GM12878 (cell line): Measurements from ENCODE around the gene HSPA1B.

Experiments
- ATF7 ChIP-seq: fragments of 450-650 bp; IDR thresholded peaks from 2 replicates; pipeline ENCODE4 v1.6.1; 2016; ENCODE audit warnings: low read depth, mild to moderate bottlenecking
- BCL11A ChIP-seq: IDR thresholded peaks from 2 replicates; pipeline ENCODE4 v1.6.1; 2011; ENCODE audit warnings: low read depth, low read length
- POLR2A ChIP-seq: IDR thresholded peaks from 2 replicates; pipeline ENCODE4 v1.6.1; 2011; ENCODE audit warnings: low read depth, mild to moderate bottlenecking, low read length
- RFX5 ChIP-seq: IDR thresholded peaks from 2 replicates; pipeline ENCODE4 v1.6.1; 2011; ENCODE audit warnings: low read depth, low read length, improper control_type of control experiment
- SIN3A ChIP-seq: IDR thresholded peaks from 2 replicates; pipeline ENCODE4 v1.6.1; 2012; ENCODE audit warnings: low read depth, low read length, improper control_type of control experiment
- SP1 ChIP-seq: IDR thresholded peaks from one replicate; pipeline ENCODE4 v1.6.1; 2011; ENCODE audit warnings: low read depth, low read length
- TARDBP ChIP-seq: IDR thresholded peaks from 2 replicates; pipeline ENCODE4 v1.6.1; 2016; ENCODE audit warnings: borderline replicate concordance
- ZNF207 ChIP-seq: fragments of 450-650 bp; IDR thresholded peaks from 2 replicates; pipeline ENCODE4 v1.6.1; 2014; ENCODE audit warnings: antibody characterized with exemption, mild to moderate bottlenecking, borderline replicate concordance
- TF ChIP-seq, protein P1 (sequence below), 3 experiments: IDR thresholded peaks in 2 of 3; conservative IDR thresholded peaks in 1 of 3; 2 replicates each; pipeline ENCODE4 v1.5.1; 2011; ENCODE audit warnings: low read depth in 3 of 3, low read length in 3 of 3, mild to moderate bottlenecking in 3 of 3, control low read depth in 2 of 3, moderate library complexity in 2 of 3, inconsistent platforms in 1 of 3, mixed read lengths in 1 of 3; ENCODE audit not compliant: control insufficient read depth in 2 of 3, insufficient read depth in 1 of 3; ENCODE audit errors: extremely low read depth in 1 of 3
- TF ChIP-seq, protein P2 (sequence below): fragments of 450-650 bp; IDR thresholded peaks from 2 replicates; pipeline ENCODE4 v1.6.1; 2016; ENCODE audit warnings: mild to moderate bottlenecking
- TF ChIP-seq, protein P3 (sequence below): fragments of 450-650 bp; IDR thresholded peaks from 2 replicates; pipeline ENCODE4 v1.6.1; 2016; ENCODE audit warnings: mild to moderate bottlenecking
- TF ChIP-seq, protein P4 (sequence below): fragments of 450-650 bp; IDR thresholded peaks from 2 replicates; pipeline ENCODE4 v1.6.1; 2017; ENCODE audit warnings: mild to moderate bottlenecking, moderate library complexity

DNA sequence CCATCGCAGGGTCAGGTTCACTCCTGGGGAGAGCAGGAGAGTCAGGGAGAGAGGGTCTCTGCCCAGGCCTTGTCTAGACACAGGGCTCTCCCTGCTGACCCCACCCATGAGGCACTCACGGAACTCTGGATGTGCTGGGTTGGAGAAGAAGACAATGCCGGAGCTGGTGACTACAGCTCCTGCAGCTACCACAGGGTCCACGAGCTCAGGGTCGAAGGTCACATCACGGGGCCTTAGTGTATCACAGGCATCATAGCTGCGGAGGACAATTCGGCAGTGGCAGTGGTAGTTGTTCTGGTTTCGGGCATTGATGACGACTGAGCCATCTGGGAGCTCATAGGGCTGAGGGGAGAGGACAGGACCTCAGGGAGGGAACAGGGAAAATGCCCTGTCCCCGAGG is 32.4 kb downstream of the HSPA1B start:
- TF ChIP-seq POLR2A (no peak), ZNF207 (no peak), RFX5 (no peak), BCL11A (no peak), SIN3A (no peak), ATF7 (no peak), TARDBP (no peak), SP1 (no peak)
- TF ChIP-seq, protein P1, sequence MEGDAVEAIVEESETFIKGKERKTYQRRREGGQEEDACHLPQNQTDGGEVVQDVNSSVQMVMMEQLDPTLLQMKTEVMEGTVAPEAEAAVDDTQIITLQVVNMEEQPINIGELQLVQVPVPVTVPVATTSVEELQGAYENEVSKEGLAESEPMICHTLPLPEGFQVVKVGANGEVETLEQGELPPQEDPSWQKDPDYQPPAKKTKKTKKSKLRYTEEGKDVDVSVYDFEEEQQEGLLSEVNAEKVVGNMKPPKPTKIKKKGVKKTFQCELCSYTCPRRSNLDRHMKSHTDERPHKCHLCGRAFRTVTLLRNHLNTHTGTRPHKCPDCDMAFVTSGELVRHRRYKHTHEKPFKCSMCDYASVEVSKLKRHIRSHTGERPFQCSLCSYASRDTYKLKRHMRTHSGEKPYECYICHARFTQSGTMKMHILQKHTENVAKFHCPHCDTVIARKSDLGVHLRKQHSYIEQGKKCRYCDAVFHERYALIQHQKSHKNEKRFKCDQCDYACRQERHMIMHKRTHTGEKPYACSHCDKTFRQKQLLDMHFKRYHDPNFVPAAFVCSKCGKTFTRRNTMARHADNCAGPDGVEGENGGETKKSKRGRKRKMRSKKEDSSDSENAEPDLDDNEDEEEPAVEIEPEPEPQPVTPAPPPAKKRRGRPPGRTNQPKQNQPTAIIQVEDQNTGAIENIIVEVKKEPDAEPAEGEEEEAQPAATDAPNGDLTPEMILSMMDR (IDR thresholded peaks at IDR 0.05 in 2 of 3, conservative IDR thresholded peaks at IDR 0.05 in 1 of 3; ENCODE audit: control insufficient read depth in 2 of 3, extremely low read depth in 1 of 3, insufficient read depth in 1 of 3, low read depth in 3 of 3, low read length in 3 of 3) = no peak
- TF ChIP-seq, protein P2, sequence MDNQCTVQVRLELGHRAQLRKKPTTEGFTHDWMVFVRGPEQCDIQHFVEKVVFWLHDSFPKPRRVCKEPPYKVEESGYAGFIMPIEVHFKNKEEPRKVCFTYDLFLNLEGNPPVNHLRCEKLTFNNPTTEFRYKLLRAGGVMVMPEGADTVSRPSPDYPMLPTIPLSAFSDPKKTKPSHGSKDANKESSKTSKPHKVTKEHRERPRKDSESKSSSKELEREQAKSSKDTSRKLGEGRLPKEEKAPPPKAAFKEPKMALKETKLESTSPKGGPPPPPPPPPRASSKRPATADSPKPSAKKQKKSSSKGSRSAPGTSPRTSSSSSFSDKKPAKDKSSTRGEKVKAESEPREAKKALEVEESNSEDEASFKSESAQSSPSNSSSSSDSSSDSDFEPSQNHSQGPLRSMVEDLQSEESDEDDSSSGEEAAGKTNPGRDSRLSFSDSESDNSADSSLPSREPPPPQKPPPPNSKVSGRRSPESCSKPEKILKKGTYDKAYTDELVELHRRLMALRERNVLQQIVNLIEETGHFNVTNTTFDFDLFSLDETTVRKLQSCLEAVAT = no peak
- TF ChIP-seq, protein P3, sequence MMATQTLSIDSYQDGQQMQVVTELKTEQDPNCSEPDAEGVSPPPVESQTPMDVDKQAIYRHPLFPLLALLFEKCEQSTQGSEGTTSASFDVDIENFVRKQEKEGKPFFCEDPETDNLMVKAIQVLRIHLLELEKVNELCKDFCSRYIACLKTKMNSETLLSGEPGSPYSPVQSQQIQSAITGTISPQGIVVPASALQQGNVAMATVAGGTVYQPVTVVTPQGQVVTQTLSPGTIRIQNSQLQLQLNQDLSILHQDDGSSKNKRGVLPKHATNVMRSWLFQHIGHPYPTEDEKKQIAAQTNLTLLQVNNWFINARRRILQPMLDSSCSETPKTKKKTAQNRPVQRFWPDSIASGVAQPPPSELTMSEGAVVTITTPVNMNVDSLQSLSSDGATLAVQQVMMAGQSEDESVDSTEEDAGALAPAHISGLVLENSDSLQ = no peak
- TF ChIP-seq, protein P4, sequence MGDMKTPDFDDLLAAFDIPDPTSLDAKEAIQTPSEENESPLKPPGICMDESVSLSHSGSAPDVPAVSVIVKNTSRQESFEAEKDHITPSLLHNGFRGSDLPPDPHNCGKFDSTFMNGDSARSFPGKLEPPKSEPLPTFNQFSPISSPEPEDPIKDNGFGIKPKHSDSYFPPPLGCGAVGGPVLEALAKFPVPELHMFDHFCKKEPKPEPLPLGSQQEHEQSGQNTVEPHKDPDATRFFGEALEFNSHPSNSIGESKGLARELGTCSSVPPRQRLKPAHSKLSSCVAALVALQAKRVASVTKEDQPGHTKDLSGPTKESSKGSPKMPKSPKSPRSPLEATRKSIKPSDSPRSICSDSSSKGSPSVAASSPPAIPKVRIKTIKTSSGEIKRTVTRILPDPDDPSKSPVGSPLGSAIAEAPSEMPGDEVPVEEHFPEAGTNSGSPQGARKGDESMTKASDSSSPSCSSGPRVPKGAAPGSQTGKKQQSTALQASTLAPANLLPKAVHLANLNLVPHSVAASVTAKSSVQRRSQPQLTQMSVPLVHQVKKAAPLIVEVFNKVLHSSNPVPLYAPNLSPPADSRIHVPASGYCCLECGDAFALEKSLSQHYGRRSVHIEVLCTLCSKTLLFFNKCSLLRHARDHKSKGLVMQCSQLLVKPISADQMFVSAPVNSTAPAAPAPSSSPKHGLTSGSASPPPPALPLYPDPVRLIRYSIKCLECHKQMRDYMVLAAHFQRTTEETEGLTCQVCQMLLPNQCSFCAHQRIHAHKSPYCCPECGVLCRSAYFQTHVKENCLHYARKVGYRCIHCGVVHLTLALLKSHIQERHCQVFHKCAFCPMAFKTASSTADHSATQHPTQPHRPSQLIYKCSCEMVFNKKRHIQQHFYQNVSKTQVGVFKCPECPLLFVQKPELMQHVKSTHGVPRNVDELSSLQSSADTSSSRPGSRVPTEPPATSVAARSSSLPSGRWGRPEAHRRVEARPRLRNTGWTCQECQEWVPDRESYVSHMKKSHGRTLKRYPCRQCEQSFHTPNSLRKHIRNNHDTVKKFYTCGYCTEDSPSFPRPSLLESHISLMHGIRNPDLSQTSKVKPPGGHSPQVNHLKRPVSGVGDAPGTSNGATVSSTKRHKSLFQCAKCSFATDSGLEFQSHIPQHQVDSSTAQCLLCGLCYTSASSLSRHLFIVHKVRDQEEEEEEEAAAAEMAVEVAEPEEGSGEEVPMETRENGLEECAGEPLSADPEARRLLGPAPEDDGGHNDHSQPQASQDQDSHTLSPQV = no peak
